Body of pancreas (tissue), 4 donors: ENCODE measurements around the gene AMMECR1L. TPM values are rescaled to one million over a fixed set of nuclear protein-coding genes. Genes with fewer than 3 reads are reported as not detected.
"Not testable (repeated sequence)": the region's sequence is repeated elsewhere in the genome, so short reads cannot be mapped to it uniquely, and the experiment has no call there.

ENCODE experiments used
- ATAC-seq: fragments of 150-250 bp; one replicate; pipeline ENCODE4 v1.9.1; 2016
- DNase-seq, 4 donors: peaks; one replicate each; pipeline ENCODE4 v3.0.0-alpha.2; 2019
- H3K27ac ChIP-seq, 4 donors: fragments of 200-600 bp; sonication (generic); 1 replicate in 3 of 4; 2 replicates in 1 of 4; pipeline versions ENCODE4 v1.5.1 to v1.6.1; 2016 to 2019; ENCODE audit warnings: mild to moderate bottlenecking in 1 of 4, mixed read lengths in 1 of 4, moderate library complexity in 1 of 4
- H3K27me3 ChIP-seq, 2 donors: fragments of 200-600 bp; sonication (generic); one replicate each; pipeline ENCODE4 v1.6.0; 2016; ENCODE audit warnings: mild to moderate bottlenecking in 1 of 2
- H3K36me3 ChIP-seq, 2 donors: fragments of 200-600 bp; sonication (generic); replicated peaks in 1 of 2; 2 replicates each; pipeline ENCODE4 v1.5.1; 2016; ENCODE audit warnings: low read depth in 2 of 2; ENCODE audit not compliant: insufficient read depth in 1 of 2
- H3K4me1 ChIP-seq: fragments of 200-600 bp; sonication (generic); one replicate; pipeline ENCODE4 v1.6.0; 2016
- H3K4me3 ChIP-seq, 2 donors: fragments of 200-600 bp; sonication (generic); 1 replicate in 1 of 2; 2 replicates in 1 of 2; pipeline ENCODE4 v1.5.1; 2016 to 2019
- H3K9me3 ChIP-seq, 3 donors: fragments of 200-600 bp; sonication (generic); 1 replicate in 2 of 3; 2 replicates in 1 of 3; pipeline ENCODE4 v1.5.1; 2016
- POLR2A ChIP-seq, 3 donors: fragments of 450-650 bp; IDR thresholded peaks; one replicate each; pipeline ENCODE4 v1.6.1; 2016; ENCODE audit warnings: antibody characterized with exemption in 3 of 3, mild to moderate bottlenecking in 2 of 3
- WGBS, 2 donors: methylation state at CpG; one replicate each; pipeline ENCODE4 v1.1.5; 2017; 5-methylcytosine and 5-hydroxymethylcytosine counted together
- intact Hi-C: fragments of 100-400 bp; cut with DNase I; formaldehyde crosslinking; loops from one replicate; pipeline ENCODE4 v1.15.1; 2023
- total RNA-seq, 2 donors: library from RNA; depleted of rRNA; stranded (reverse); fragments of >200 nt; gene quantifications; one replicate each; pipeline ENCODE4 v1.1.0, GENCODE V29; 2016
- TF ChIP-seq, protein P1 (sequence below), 7 experiments: fragments of 450-650 bp in 4 of 7; fragments of 200-600 bp in 3 of 7; sonication (generic) in 3 of 7; IDR thresholded peaks; one replicate each; pipeline ENCODE4 v1.5.1; 2016 to 2019; ENCODE audit warnings: antibody characterized with exemption in 7 of 7

The AMMECR1L gene
- total RNA-seq, result 1 to 10 TPM; 6.2 to 9.2 TPM

DNA sequence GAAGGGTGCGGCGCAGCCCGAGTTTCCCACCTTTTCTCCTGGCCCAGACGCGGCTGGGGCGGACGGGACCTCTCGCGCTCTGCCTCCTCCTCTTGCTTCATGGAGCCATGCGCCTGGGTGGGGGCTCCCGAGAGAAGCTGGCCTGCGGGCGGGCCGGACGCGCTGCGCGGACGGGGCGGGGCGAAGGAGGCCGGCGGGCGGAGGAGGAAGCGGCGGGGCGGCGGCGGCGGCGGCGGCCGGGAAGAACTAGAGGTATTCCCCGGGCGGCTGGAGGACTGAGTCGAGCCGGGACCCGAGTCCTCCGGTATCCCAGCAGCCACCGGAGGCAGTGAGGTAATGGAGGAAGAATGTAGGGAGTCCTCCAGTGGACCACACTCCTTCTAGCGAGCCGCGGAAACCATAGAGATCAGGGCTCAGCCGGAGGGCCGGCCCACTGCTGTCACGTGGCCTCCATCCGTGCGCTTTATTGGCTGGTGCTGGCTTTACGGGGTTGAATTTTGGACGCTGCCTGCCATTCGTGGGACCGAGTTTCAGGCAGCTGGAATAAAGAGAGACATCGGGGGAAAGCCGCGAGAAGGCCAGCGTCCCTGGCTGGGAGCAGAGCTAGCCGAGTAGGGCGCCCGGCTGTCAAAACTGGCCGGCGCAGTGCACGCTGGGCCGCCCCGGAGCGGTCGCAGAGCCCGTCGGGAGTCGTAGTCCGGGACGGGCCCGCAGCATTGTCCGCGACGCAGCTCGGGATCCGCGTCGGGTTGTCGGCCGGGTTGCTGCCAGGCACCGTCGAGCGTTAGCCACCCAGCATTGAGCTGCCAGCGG lies at the start of gene AMMECR1L:
Gene AMMECR1L, minus strand, starts transcription at position 177 of the 813 bp plus-strand sequence. CDS start 11,722 bp downstream, outside the sequence.
- H3K9me3 ChIP-seq, H3K36me3 ChIP-seq, intact Hi-C loops, H3K27me3 ChIP-seq: not testable (repeated sequence)
- Histone ChIP-seq H3K27ac (peak within 1 kb of the TSS; percentile 90 to 95 (median 93)), H3K4me1 (peaks cover 42% of the 10 kb centered on the region), H3K4me3 (peak within 1 kb of the TSS; percentile 50 to 58)
- peak; percentile 74 to 81 (median 76) for TF ChIP-seq POLR2A (IDR thresholded peaks at IDR 0.05)
- DNase-seq, result peak; percentile 80 to 92 (median 85)
- peak; percentile 96 for ATAC-seq
- 0% methylated on average over 39 of the region's 85 CpGs; no CpG with 5 or more reads in 1 of the 2 donors for WGBS, 2 donors

DNA sequence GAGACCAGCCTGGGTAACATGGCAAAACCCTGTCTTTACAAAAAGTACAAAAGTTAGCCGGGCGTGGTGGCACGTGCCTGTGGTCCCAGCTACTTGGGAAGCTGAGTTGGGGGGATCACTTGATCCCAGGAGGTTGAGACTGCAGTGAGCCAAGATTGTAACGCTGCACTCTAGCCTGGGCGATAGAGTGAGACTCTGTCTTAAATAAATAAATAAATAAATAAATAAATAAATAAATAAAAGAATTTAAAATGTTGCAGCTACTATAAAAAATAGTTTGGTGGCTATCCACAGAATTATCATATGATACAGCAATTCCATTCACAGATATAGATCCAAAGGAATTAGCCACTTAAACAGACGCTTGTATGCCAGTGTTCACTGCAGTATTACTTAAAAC lies 49.6 kb upstream of the AMMECR1L start:
- TF ChIP-seq, protein P1, sequence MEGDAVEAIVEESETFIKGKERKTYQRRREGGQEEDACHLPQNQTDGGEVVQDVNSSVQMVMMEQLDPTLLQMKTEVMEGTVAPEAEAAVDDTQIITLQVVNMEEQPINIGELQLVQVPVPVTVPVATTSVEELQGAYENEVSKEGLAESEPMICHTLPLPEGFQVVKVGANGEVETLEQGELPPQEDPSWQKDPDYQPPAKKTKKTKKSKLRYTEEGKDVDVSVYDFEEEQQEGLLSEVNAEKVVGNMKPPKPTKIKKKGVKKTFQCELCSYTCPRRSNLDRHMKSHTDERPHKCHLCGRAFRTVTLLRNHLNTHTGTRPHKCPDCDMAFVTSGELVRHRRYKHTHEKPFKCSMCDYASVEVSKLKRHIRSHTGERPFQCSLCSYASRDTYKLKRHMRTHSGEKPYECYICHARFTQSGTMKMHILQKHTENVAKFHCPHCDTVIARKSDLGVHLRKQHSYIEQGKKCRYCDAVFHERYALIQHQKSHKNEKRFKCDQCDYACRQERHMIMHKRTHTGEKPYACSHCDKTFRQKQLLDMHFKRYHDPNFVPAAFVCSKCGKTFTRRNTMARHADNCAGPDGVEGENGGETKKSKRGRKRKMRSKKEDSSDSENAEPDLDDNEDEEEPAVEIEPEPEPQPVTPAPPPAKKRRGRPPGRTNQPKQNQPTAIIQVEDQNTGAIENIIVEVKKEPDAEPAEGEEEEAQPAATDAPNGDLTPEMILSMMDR (IDR thresholded peaks at IDR 0.05), result no peak
- TF ChIP-seq POLR2A (IDR thresholded peaks at IDR 0.05), result no peak

DNA sequence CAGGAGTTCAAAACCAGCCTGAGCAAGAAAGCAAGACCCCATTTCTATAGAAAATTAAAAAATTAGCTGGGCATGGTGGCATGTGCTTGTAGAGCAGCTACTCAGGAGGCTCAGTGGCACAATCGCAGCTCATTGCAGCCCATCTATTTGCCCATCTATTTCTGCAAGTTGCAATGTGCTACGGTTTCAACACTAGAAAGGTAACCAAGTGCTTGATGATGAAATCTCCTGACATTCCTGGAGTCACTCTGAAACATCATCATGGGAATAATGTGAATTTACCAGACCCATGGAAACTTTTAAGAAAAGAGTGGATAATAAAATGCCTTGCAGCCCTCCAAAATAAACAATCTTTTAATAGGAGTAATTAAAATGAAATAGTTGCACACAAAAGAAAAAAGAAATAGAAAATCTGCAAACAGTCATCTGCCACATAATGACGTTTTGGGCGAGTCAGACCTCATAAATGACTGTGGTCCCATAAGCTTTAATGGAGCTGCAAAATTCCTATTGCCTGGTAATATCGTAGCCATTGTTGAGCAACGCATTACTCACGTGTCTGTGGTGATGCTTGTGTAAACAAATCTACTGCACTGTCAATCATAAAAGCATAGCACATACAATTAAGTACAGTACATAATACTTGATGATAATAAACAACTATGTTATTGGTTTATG lies 46.6 kb upstream of the AMMECR1L start:
- Histone ChIP-seq H3K27me3 (no peaks in the 10 kb centered on the region), H3K4me3 (no peak overlapping the region), H3K36me3 (no peaks in the 10 kb centered on the region), H3K27ac (no peak overlapping the region), H3K4me1 (no peaks in the 10 kb centered on the region), H3K9me3 (no peaks in the 10 kb centered on the region)
- intact Hi-C loops, result no loop called here
- DNase-seq (no peak), ATAC-seq (no peak)
- WGBS, 2 donors, result 76% methylated on average over 7 of the region's 7 CpGs
- TF ChIP-seq POLR2A (IDR thresholded peaks at IDR 0.05), result no peak
- TF ChIP-seq, protein P1 (IDR thresholded peaks at IDR 0.05), result no peak

More for the DNA sequence above, 49.6 kb upstream of the AMMECR1L start:
- Histone ChIP-seq H3K9me3 (no peaks in the 10 kb centered on the region), H3K36me3 (no peaks in the 10 kb centered on the region), H3K4me3 (no peak overlapping the region), H3K27ac (no peak overlapping the region), H3K27me3 (no peaks in the 10 kb centered on the region), H3K4me1 (no peaks in the 10 kb centered on the region)
- intact Hi-C loops, result no loop called here
- WGBS, 2 donors, result 83 to 90% methylated on average over 6 of the region's 6 CpGs
- ATAC-seq, result no peak
- DNase-seq, result no peak

DNA sequence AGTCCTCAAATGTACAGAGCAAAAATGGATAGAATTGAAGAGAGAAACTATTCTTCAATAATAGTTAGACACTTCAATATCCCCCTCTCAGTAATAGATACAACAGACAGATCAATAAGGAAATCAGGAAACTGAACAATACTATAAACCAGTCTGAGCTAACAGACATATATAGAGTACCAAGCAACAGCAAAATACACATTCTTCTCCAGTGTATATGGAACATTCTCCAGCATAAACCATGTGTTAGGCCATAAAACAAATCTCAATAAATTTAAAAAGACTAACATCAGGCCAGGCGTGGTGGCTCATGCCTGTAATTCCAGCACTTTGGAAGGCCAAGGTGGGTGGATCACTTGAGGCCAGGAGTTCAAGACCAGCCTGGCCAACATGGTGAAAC lies 43.7 kb upstream of the AMMECR1L start:
- TF ChIP-seq, protein P1 (IDR thresholded peaks at IDR 0.05), result no peak
- no peak for TF ChIP-seq POLR2A (IDR thresholded peaks at IDR 0.05)
- intact Hi-C loops, result no loop called here
- Histone ChIP-seq H3K4me3 (no peak overlapping the region), H3K9me3 (no peaks in the 10 kb centered on the region), H3K4me1 (no peaks in the 10 kb centered on the region), H3K36me3 (no peaks in the 10 kb centered on the region), H3K27me3 (no peaks in the 10 kb centered on the region), H3K27ac (no peak overlapping the region)
- DNase-seq (no peak), ATAC-seq (no peak)
- 88 to 92% methylated on average over 1 of the region's 1 CpG for WGBS, 2 donors

DNA sequence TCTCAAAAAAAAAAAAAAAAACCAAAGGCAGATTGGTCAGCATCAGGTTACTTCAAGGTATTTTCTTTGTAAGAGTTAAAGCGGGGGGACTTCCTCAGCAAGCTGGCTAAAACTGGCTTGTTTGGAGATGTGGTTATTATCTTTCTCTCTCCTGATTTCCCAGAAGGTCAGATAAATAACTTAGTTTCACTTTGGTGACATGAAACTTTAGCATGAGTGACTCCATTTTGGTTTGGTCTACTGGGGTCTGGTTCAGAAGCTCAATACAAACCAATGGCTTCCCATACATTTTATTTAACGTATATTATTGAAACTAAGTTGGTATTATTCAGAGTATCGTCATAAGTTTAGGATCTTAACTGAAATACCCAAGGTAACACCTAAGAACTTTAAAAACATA lies 41.6 kb upstream of the AMMECR1L start:
- Histone ChIP-seq H3K4me3 (no peak overlapping the region), H3K36me3 (no peaks in the 10 kb centered on the region), H3K4me1 (peaks cover 6% of the 10 kb centered on the region), H3K27ac (no peak overlapping the region), H3K27me3 (no peaks in the 10 kb centered on the region), H3K9me3 (no peaks in the 10 kb centered on the region)
- ATAC-seq, result no peak
- DNase-seq, result no peak
- intact Hi-C loops, result no loop called here
- TF ChIP-seq POLR2A (IDR thresholded peaks at IDR 0.05), result no peak
- TF ChIP-seq, protein P1 (IDR thresholded peaks at IDR 0.05), result no peak
- WGBS, 2 donors, result 88 to 90% methylated on average over 3 of the region's 3 CpGs
